GM21825 (cell line): ENCODE results near the gene DMPK.

Experiments
- ATAC-seq: cut with Tn5 transposase; IDR thresholded peaks from one replicate; pipeline ENCODE4 v1.9.1; 2021; ENCODE audit warnings: mild to moderate bottlenecking, moderate library complexity; ENCODE audit not compliant: unreplicated experiment

The DMPK gene

DNA sequence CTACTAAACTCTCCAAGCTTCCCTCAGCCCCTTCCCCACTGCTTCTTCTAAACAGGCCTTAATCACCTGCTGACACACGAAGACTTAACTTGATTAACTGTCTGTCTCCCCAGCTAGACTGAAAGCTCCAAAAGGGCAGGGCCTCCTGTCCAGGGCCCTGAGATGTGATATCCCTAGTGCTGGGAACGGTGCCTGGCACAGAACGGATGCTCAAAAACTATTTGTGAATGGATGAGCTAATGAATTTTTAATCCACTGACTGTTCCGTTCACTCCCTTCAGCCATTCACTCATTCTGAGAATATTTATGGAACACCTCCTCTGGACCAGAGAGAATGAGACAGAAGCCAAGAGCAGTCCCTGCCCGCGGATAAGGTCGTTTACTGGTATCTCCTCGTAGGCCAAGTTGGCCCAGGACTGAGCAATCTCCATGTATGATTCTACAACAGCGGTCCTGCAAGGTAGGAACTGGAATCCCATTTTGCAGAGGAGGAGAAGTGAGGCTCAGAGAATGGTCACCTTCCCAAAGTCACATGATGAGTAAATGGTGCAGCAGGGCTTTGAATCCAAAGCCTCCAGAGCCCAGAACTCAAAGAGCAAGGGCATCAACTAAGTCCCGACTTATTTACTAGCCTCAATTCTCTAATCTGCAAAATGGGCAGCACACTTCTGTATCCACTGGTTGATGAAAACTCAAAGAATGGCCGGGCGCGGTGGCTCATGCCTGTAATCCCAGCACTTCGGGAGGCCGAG, 6.9 kb upstream of the DMPK start:
- no peak for ATAC-seq

DNA sequence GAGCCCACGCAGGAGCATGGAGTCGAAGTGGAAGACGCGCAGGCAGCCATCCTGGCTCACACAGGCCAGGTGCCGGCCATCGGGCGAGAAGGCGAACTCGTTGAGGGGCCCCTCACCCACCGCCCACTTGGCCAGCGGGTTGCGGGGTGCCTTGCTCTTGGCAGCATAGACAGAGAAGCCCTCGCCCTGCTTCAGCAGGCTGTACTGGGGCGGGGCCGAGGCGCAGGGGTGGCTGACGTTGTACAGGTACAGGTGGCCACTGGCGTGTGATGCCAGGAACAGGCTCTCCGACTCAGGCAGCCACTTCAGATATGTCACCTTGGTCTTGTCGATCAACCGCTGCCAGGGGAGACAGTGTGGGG, 4.2 kb upstream of the DMPK start:
- no peak for ATAC-seq

DNA sequence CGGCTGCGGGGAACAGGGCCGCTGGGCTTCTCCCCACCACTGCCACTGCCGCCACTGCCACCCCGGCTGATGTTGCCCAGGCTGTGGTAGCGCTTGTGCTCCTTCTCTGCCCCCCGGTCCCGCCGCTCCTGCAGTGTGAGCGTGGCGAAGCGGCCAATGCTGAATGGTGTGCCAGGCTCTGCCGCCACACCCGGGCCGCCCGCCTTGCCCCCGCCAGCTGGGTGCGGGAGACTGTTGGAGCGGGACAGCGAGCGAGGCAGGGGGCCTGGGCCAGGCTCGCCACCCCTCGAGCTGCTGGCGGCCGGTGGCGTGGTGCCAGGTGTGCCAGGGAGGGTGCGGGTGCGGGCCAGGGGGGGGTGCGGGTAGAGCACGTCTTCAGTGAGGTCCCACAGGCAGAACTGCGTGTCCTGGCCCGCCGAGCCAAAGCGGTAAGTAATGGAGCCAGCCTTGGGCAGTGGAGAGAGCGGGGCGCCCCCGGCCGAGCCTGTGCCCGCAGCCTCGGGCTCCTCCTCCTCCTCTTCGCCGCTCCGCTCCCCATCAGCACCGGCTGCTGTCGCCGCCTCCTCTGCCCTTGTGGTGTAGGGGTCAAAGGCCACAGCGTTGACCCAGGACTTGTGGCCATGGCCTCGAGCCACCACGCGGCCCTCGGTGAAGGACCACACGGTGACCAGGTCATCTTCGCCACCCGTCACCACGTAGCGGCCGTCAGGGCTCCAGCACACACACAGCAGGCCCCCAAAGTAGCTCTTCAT, 3.7 kb upstream of the DMPK start:
- no peak for ATAC-seq

DNA sequence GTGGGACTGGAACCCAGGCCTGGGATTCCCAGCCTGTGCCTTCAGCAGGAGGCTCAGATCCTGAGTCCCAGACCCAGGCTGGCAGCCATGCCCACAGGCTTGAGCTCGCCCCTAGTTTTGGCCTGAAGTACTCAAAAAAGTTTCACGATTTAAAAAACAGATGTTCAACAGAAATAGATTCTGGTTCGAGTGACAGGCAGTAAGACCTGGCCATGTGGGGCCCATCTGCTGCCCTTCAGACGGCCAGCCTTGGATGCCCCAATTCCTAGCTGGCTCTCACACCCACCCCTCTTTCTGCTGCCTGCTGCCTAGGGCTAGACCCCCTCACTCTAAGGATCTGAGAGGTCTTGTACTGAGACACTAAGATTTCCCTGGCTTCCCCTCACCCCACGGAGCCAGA, 2.8 kb upstream of the DMPK start:
- no peak for ATAC-seq

DNA sequence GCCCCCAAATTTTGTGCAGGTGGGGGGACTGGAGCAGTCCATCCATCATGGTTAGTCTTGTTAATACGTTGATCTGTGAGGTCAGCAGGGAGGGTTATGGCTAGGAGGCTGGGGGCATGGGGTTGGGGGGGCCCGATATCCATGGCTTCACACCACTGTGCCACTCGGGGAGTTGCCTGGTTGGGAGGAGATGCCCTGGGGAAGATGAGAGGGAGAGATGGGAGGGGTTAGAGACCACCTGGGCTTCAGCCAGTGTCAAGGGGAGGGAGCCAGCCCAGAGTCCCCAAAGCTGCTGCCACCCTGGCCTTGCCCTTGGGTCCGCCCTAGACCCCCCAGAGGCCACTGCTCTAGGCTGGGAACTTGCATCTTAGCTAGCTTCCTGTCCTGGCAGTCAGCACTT, 1.8 kb upstream of the DMPK start:
- no peak for ATAC-seq

DNA sequence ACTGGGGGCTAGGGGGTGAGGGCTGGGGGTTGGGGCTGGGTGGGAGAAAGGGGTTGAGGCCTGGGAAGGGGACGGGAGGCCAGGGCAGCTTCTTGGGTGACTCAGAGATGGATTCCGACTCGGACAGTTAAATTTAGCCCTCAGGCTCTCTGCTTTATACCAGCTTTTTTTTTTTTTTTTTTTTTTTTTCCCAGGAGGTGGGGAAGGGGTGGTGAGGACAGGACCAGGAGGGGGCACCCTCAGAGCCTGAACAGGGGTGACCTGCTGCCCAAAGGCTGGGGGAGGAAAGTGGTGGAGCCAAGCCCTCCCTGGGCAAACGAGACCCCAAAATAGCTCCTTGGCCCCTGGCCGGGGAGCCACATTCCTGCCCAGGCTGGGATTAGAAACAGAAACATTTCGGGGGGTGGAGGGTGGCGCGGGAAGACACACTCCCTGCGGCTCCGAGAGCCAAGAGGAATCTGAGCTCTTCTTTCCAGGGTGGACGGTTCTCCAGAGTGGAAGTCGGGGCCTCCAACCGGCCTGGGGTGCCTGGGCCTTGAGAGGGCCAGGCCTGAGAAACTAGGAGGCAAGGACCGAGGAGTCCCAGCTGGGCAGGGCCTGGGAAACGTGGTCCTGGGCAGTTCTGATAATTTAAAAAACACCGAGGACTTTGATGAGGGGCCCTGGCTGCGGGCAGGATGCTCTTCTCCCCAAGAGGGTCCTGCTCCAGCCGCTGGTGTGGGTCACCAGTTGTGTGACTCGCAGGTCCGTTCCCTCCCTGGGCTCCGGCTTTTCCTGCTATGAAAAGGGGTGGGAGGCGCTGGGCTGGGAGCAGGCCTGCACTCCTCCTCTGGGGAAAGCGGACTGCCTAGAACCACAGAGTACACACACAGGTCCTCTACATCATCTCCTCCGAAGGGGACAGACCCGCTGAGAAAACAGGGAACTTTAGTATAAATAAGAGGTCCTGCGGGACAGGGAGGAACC, 813 bp upstream of the DMPK start:
- no peak for ATAC-seq

DNA sequence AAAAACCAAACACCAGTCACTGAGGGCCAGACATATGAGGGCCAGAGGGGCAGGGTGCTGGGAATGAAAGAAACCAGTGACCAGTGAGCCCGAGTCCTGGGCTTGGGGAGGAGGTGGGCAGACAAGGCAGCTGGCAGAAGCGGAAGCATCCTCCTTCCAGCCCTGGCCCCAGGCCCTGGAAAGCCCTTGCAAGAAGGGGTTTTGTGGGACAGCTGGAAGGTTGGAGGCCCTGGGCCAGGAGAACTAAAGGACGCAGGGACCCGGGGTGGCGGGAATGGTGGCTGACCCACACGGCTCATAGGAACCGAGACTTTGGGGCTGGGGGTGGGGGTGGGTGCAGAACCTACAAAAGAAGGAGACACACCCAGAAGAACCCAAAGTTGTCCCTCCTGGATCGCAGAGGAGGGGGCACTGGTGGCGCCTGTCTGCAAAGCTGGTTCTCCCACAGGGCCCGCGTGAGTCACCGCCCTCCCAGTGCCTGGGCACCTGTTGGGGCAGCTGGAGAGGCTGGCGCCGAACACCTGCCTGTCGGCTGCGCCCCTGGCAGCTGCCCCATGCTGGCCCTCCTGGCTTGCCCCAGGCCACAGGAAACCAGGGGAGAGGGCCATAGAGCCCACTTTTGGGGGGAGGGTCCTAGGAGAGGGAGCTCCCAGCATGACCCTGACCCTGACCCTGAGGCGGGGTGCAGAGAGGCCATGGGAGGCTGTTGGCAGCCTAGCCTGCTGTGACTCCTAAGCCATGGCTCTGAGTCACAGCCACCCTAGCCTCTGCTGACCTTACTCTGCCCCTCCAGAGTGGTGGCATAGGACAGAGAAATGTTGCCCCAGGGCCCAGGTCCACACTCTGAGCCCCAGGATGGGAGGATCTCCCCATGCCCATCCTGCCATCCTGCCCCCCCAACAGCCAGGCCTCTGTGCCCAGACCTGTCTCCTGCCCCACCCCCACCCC, 802 bp downstream of the DMPK start:
- ATAC-seq = no peak

DNA sequence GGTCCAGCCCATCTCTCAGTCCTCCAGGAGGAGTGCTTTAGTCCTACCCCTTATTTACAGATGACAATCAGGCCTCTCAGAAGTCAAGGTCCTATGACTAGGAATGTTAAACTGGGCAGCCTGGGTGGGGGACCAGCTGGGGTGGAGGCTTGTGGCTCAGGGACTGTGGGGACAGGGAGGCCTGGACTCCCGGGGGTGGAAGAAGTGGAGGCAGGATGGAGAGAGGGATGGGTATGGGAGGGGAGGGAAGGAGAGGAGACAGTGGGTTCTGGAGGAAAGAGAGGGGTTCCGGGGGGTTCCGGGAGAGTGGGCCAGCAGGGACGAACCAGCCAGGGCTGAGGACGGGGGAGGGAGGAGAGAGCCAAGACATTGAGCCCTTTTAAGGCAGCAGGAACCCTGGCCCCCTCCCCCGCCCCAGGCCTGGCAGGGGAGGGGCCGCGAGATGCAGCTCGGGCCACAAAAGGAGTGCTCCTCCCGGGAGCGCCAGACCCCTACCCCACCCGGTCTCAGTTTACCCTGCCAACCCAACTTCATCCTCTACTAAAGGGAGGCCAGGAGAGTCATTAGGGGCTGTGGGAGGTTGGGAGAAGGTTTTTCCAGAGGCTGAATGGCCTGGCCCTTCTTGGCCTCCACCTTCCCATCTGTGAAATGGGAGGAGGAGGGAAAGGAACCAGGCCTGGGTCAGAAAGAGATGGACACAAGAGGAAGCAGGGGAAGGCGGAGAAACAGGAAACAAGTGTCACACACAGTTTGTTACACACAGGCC, 1.7 kb downstream of the DMPK start:
- ATAC-seq = no peak

DNA sequence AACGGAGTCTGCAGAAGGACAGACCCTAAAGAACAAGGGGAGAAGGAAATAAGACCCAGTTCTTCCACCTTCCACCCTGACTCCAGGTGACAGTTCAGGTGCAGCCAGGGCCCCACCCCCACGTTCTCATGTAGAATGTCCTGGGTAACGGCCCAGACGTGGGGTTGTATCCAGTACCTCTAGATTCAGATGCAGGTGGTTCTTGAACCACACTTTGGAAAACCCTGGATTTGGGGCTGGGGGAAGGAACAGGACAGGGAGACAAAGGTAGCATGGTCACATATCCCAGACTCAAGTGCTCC, 2.2 kb downstream of the DMPK start:
- no peak for ATAC-seq

DNA sequence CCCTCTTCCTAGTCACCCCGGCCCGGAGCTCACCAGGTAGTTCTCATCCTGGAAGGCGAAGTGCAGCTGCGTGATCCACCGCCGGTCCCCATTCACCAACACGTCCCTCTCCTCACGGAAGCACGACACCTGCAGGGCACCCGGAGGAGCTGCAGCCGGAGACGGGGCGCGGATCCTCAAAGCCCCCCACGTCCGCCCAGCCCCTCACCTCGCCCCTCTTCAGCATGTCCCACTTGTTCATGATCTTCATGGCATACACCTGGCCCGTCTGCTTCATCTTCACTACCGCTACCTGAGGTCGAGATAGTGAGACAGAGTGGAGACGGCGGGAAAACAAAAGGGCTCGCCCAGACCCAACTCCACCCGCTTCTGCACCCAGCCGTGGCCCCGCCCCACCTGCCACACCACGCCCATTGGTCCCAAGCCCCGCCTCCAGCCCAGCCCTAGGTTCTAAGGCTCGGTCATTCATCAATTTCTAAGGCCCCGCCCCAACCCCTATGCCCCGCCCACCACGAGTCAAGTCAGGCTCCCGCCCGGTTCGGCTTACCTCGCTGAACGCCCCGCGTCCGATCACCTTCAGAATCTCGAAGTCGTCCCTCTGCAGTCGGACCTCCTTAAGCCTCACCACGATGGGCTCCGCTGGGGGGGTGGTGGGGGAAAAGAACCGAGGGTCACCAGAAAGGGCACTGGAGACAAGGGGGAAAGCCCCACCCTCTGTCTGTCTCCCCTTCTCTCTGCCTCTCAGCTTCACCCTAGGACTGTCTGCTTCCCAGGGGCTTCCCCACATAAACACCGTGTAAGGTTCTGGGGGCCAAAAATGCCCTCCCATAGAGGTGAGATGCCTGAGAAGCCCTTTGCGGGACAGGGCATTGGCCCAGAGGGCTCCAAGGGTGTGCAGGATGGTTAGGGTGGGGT, 2.8 kb downstream of the DMPK start:
- ATAC-seq = peak; percentile 83

DNA sequence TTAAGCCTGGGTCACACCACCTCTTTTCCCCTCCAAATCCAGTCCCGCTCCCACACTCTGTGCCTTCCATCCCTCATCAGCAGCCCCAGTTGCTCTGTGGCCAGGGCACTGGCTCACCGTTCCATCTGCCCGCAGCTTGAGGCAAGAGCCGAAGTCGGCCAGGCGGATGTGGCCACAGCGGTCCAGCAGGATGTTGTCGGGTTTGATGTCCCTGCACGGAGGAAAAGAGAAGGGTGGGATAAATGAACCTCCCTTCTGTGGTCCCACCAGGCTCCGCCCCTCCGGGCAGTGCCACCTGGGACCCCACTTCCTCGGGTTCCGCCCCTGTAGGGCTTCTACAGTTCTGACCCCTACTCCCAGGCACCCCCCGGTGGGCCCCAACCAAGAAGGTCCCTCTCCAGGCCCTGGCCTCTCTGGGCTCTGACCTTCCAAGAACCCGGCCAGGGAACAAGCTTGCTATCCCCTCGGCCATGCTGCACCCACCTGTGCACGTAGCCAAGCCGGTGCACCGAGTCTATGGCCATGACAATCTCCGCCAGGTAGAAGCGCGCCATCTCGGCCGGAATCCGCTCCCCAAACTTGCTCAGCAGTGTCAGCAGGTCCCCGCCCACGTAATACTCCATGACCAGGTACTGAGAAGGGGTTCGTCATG, 4.2 kb downstream of the DMPK start:
- ATAC-seq = no peak

DNA sequence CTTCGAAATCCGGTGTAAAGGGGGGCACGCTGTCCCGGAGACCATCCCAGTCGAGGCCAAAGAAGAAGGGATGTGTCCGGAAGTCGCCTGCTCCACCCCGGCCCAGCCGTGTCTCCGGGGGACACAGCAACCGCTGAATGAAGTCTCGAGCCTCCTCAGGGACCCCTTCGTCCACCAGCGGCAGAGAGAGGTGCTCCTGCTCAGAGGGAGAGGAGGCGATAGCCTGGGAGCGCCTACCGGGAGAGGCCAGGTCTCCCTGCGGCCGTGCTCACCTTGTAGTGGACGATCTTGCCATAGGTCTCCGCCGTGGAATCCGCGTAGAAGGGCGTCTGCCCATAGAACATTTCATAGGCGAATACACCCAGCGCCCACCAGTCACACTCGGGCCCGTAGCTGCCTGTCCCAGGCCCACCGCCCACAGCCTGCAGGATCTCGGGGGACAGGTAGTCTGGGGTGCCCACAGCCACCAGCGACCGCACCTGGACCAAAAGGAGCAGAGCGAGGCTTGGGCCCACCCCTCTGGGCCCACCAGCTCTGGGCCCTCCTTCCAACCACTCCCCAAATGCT, 4.8 kb downstream of the DMPK start:
- no peak for ATAC-seq

DNA sequence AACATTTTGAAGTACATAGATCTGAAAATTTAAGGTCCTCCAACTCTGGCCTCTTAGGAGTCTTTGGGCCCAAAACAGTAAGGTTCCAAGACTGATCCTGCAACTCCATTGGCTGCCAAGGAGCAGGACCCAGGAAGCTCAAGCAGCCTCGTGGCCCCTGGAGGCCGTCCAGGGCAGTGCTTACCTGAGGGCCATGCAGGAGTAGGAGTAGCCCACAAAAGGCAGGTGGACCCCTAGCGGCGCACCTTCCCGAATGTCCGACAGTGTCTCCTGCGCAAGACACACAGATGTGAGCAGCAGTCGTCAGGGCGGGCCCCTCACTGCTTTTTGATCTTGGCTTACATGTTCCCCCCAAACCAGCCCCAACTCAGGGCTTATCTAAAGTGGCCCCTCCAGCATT, 7.5 kb downstream of the DMPK start:
- ATAC-seq = no peak

DNA sequence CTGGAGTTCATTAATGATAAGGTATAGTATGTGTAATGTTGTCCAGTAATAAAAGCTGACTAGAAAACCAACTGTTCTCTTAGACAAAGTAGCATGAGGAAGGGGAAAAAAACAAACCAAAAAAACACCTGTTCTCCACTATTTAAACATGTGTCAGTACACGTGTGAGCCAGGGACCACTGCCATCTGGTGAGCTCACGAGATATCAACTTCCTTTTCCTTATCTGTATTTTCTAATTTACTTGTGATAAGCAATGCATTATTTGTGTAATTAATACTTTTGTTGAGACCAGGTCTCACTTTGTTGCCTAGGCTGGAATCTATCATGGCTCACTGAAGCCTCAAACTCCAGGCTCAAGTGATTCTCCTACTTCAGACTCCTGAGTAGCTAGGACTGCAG, 8.9 kb downstream of the DMPK start:
- ATAC-seq = no peak

DNA sequence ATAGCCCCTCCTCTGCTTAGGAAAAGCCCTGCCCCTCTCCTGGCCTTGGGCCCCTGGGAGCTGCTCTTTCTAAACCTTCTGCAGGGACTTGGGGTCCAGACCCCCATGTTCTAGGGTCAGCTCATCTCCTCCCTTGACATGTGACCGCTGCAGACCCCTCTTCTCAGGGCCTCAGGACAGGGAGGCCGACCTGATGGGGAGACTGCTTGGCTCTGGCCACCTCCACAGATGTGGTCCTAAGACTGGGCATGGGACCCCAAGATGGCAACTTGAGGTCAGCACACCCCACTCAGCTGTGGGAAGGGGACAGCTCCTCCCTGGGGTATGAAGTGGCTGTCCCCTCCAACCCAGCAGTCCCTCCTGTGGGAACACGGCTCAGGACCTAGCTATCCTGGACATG, 9.4 kb downstream of the DMPK start:
- ATAC-seq = no peak

DNA sequence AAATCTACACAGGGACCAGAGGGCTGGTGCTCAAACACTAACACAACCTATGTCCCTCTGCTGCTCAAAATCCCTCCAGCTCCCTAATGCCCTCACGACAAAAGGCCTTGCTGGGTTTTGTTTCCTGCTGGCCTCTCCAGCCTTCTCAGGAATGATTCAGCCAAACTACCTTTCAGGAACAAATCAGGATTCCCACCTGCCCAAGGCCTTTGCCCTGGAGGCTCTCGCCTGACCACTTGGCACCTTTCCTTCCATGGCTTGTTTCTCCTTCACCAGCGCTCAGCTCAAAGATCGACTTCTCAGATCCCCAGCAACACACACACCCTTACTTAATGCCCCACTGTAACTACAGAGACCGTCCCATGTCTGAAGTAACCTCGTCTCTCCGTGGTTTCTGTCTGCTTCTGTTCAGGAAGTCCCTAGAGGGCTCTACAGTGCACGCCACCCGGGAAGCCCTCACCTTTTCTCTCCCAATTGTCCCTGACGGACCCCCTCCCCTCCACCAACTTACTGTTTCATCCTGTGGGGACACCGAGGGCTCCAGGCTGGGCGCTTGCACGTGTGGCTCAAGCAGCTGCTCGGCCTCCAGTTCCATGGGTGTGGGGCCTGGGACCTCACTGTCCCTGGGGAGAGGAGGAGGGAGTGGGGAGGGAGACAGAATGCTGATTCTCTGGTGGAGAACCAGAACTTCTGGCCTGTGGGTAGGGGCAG, 10.0 kb downstream of the DMPK start:
- no peak for ATAC-seq

DNA sequence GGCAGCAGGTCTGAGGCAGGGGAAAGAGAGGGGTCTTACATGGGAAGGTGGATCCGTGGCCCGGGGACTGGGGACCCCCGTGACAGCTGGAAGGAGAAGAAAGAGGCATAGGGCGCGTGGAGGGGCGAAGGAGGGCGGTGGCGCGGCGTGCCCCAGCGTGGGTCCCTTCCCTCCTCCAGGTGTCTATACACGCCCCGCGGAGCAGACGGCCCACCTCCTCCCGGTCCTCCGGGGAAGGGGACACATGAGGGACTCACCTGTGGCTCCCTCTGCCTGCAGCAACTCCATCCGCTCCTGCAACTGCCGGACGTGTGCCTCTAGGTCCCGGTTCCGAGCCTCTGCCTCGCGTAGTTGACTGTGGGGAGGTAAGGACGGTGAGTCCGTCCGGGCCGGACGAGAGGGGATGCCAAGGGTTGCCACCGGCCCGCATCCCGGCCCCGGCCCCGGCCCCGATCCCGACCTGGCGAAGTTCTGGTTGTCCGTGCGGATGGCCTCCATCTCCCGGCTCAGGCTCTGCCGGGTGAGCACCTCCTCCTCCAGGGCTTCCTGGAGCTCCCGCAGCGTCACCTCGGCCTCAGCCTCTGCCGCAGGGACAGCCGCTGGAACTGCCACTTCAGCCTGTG, 10.9 kb downstream of the DMPK start:
- no peak for ATAC-seq
